Measurements from ENCODE around the gene TBCD. TPM values are rescaled to one million over a fixed set of nuclear protein-coding genes. Genes with fewer than 3 reads are reported as not detected.

The TBCD gene
- total and polyA plus RNA-seq, 2 donors (not counting 1 experiment from before 2014, with no cell fraction given): 22.1 to 36.7 TPM

DNA sequence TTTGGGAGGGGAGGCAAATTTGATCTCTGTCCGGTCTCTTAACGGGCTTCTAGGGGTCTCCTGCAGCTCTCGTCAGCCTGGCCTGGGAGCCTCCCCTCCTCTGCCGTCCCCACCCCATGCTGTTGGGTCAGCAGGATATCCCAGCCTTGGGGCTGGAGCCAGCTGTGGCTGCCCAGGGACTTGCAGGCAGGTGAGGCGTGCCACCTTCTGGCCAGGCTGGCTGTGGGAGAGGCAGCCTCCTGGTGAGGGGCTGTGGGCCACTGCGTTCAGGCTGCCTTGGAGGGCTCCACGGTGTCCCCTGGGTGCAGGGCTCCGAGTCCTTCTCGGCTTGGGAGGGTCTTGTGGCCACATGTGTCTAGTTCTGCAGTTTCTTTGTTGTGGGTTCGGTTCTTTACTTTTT is 34.6 kb downstream of the TBCD start:
- H2AFZ ChIP-seq (ENCODE audit: low read length): no peak overlapping the region
- H3K9ac ChIP-seq (ENCODE audit: insufficient read depth, low read length): no peak overlapping the region
- H3K4me1 ChIP-seq (ENCODE audit: control insufficient read depth, extremely low read depth, insufficient read depth, low read length): peaks cover 3% of the 10 kb centered on the region
- TF ChIP-seq, protein P1, sequence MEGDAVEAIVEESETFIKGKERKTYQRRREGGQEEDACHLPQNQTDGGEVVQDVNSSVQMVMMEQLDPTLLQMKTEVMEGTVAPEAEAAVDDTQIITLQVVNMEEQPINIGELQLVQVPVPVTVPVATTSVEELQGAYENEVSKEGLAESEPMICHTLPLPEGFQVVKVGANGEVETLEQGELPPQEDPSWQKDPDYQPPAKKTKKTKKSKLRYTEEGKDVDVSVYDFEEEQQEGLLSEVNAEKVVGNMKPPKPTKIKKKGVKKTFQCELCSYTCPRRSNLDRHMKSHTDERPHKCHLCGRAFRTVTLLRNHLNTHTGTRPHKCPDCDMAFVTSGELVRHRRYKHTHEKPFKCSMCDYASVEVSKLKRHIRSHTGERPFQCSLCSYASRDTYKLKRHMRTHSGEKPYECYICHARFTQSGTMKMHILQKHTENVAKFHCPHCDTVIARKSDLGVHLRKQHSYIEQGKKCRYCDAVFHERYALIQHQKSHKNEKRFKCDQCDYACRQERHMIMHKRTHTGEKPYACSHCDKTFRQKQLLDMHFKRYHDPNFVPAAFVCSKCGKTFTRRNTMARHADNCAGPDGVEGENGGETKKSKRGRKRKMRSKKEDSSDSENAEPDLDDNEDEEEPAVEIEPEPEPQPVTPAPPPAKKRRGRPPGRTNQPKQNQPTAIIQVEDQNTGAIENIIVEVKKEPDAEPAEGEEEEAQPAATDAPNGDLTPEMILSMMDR (conservative IDR thresholded peaks at IDR 0.05 in 1 of 2, IDR thresholded peaks at IDR 0.05 in 1 of 2; ENCODE audit: low read depth in 1 of 2, low read length in 2 of 2): no peak
- TF ChIP-seq EZH2 (IDR thresholded peaks at IDR 0.05; ENCODE audit: low read length, missing control alignments): no peak
- no peak overlapping the region for H3K4me2 ChIP-seq (ENCODE audit: extremely low read depth, insufficient read depth, low read length)
- DNase-seq (ENCODE audit: low read depth in 2 of 2): no peak
- H3K36me3 ChIP-seq (ENCODE audit: control insufficient read depth, insufficient read depth, low read length): peaks cover 12% of the 10 kb centered on the region
- H4K20me1 ChIP-seq (ENCODE audit: control insufficient read depth, extremely low read depth, insufficient read depth, low read length): no peaks in the 10 kb centered on the region
- H3K79me2 ChIP-seq (ENCODE audit: control insufficient read depth, insufficient read depth, low read length): no peaks in the 10 kb centered on the region
- H3K9me3 ChIP-seq (ENCODE audit: control insufficient read depth, insufficient read depth, low read depth, low read length): no peaks in the 10 kb centered on the region
- no peak overlapping the region for H3K27ac ChIP-seq (ENCODE audit: insufficient read depth, low read length)
- H3K27me3 ChIP-seq (ENCODE audit: control insufficient read depth, insufficient read depth, low read length): no peaks in the 10 kb centered on the region
- no peak overlapping the region for H3K4me3 ChIP-seq (replicated peaks in 1 of 4; ENCODE audit: control extremely low read depth in 1 of 4, insufficient read depth in 1 of 4, low read depth in 3 of 4, low read length in 4 of 4)

DNA sequence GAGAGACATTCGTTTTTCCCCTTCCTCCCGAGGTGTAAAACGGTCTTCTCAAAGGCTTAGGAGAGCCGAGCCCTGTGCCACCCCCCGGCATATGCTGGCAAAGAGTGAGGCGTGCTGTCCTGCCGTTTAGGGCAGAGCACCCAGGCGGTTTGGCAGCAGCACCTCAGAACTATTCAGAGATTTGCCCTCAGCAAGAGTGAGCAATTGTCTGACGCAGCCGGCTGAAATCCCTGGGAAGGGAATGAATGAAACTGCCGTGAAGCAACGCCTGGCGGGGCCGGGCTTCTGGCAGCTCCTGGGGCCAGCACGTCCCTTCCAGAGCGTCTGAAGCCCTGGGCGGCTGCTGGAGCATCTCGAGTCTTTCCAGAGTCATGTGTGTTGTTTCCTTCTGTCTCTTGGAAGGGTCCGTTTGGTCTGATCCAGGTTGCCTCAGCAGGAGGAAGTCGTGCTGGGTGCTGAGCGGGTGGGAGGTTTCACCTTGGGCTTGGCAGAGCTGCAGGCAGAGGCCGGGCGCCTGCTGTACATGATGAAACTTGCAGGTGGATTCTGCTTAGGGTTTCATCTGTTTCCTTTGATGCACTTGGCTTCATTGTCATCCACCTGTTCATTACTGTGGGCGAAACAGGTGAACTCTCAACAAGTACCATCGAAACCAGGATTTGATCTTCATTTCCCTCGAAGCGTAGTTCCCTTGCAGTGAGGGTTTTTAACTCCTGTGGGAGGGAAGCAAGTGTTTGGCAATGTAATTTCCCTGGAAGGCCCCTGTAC is 35.4 kb downstream of the TBCD start:
- Histone ChIP-seq H3K79me2 (ENCODE audit: control insufficient read depth, insufficient read depth, low read length) (no peaks in the 10 kb centered on the region), H3K27ac (ENCODE audit: insufficient read depth, low read length) (no peak overlapping the region), H3K9ac (ENCODE audit: insufficient read depth, low read length) (no peak overlapping the region), H3K4me1 (ENCODE audit: control insufficient read depth, extremely low read depth, insufficient read depth, low read length) (peaks cover 3% of the 10 kb centered on the region), H3K4me3 (replicated peaks in 1 of 4; ENCODE audit: control extremely low read depth in 1 of 4, insufficient read depth in 1 of 4, low read depth in 3 of 4, low read length in 4 of 4) (no peak overlapping the region), H3K36me3 (ENCODE audit: control insufficient read depth, insufficient read depth, low read length) (peaks cover 13% of the 10 kb centered on the region), H2AFZ (ENCODE audit: low read length) (no peak overlapping the region), H4K20me1 (ENCODE audit: control insufficient read depth, extremely low read depth, insufficient read depth, low read length) (no peaks in the 10 kb centered on the region), H3K9me3 (ENCODE audit: control insufficient read depth, insufficient read depth, low read depth, low read length) (no peaks in the 10 kb centered on the region), H3K27me3 (ENCODE audit: control insufficient read depth, insufficient read depth, low read length) (no peaks in the 10 kb centered on the region), H3K4me2 (ENCODE audit: extremely low read depth, insufficient read depth, low read length) (no peak overlapping the region)
- TF ChIP-seq EZH2 (IDR thresholded peaks at IDR 0.05; ENCODE audit: low read length, missing control alignments): no peak
- TF ChIP-seq, protein P1 (conservative IDR thresholded peaks at IDR 0.05 in 1 of 2, IDR thresholded peaks at IDR 0.05 in 1 of 2; ENCODE audit: low read depth in 1 of 2, low read length in 2 of 2): no peak
- peak in 1 of 2 donors; percentile 85 for DNase-seq (ENCODE audit: low read depth in 2 of 2)

DNA sequence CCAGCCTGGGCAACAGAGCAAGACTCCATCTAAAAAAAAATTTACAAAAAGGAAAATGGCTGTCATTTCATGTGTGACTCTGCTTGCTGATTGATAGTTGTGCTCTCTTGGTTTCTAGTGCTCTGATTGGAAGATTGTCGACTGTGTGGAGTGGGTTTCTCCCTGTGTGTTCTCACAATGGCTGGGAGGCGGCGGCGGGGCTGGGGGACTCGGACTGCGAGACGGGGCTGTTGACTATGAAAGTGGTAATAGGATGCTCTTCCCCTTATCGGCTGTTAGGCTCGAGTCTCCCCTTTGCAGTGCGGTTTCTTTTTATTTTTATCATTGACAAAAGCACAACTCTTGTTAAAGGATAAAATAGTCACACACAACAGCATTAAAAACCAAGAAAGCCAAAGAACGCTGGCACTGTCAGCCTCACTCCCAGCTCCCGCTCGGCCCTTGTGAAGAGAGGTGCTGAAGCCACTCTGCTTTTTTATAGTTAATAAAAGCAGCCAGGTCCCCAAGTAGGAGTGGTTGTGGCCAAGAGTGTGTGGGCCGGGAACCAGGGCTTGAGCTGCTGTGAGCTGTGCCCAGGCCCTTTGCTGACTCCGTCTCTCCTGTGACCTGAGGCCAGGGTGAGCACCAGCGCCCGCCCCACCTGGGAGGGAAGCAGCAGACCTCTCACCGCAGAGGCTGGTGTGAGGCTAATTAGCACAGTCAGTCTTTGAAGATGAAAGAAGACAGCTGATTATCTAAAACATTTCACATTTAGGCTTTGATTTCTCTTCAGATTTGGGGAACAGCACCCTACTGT is 36.5 kb downstream of the TBCD start:
- Histone ChIP-seq H3K4me2 (ENCODE audit: extremely low read depth, insufficient read depth, low read length) (no peak overlapping the region), H3K9me3 (ENCODE audit: control insufficient read depth, insufficient read depth, low read depth, low read length) (no peaks in the 10 kb centered on the region), H3K4me1 (ENCODE audit: control insufficient read depth, extremely low read depth, insufficient read depth, low read length) (peaks cover 3% of the 10 kb centered on the region), H4K20me1 (ENCODE audit: control insufficient read depth, extremely low read depth, insufficient read depth, low read length) (no peaks in the 10 kb centered on the region), H3K36me3 (ENCODE audit: control insufficient read depth, insufficient read depth, low read length) (peaks cover 8% of the 10 kb centered on the region), H3K9ac (ENCODE audit: insufficient read depth, low read length) (no peak overlapping the region), H3K27me3 (ENCODE audit: control insufficient read depth, insufficient read depth, low read length) (no peaks in the 10 kb centered on the region), H3K4me3 (replicated peaks in 1 of 4; ENCODE audit: control extremely low read depth in 1 of 4, insufficient read depth in 1 of 4, low read depth in 3 of 4, low read length in 4 of 4) (no peak overlapping the region), H2AFZ (ENCODE audit: low read length) (no peak overlapping the region), H3K79me2 (ENCODE audit: control insufficient read depth, insufficient read depth, low read length) (no peaks in the 10 kb centered on the region), H3K27ac (ENCODE audit: insufficient read depth, low read length) (no peak overlapping the region)
- TF ChIP-seq EZH2 (IDR thresholded peaks at IDR 0.05; ENCODE audit: low read length, missing control alignments): no peak
- TF ChIP-seq, protein P1 (conservative IDR thresholded peaks at IDR 0.05 in 1 of 2, IDR thresholded peaks at IDR 0.05 in 1 of 2; ENCODE audit: low read depth in 1 of 2, low read length in 2 of 2): no peak
- no peak for DNase-seq (ENCODE audit: low read depth in 2 of 2)

Measured in fibroblast of lung (primary cell).